ENCODE results near the gene MT1X.

Gene MT1X

GRCh38 chr16:56683424-56684172, 1.3 kb downstream of the MT1X start:
- Histone ChIP-seq H3K79me2 (ENCODE audit: control insufficient read depth, insufficient read depth, low read length, poor library complexity) (peaks cover 1% of the 10 kb centered on the region), H2BK120ac (ENCODE audit: insufficient read depth, low read length, poor library complexity) (no peak overlapping the region), H3K23ac (ENCODE audit: low read length) (no peak overlapping the region), H3K27me3 (ENCODE audit: insufficient read depth, low read length) (no peaks in the 10 kb centered on the region), H3K4me1 (ENCODE audit: control insufficient read depth in 1 of 2, insufficient read depth in 2 of 2, low read length in 2 of 2) (peaks cover 4 to 10% of the 10 kb centered on the region in 2 experiments), H3K18ac (ENCODE audit: low read length) (no peak overlapping the region), H4K91ac (ENCODE audit: low read depth, low read length) (no peak overlapping the region), H3K79me1 (ENCODE audit: low read length) (peaks cover 8% of the 10 kb centered on the region), H4K8ac (ENCODE audit: low read depth, low read length) (no peak overlapping the region), H3K4me2 (ENCODE audit: low read length) (no peak overlapping the region), H3K4me3 (ENCODE audit: low read depth, low read length) (no peak overlapping the region), H2AFZ (ENCODE audit: insufficient read depth, low read length, poor library complexity) (peak overlapping the region; percentile 30), H3K36me3 (ENCODE audit: control insufficient read depth in 1 of 2, insufficient read depth in 2 of 2, low read length in 2 of 2) (no peaks in the 10 kb centered on the region), H3K9me3 (ENCODE audit: insufficient read depth, low read depth, low read length) (peaks cover 1% of the 10 kb centered on the region), H2AK5ac (ENCODE audit: low read length) (no peak overlapping the region), H2BK5ac (ENCODE audit: low read depth, low read length, poor library complexity) (no peak overlapping the region), H3K9ac (ENCODE audit: low read length) (no peak overlapping the region), H4K12ac (ENCODE audit: low read depth, low read length) (no peak overlapping the region), H2BK12ac (ENCODE audit: low read length) (no peak overlapping the region), H3K4ac (ENCODE audit: low read depth, low read length) (no peak overlapping the region), H3K14ac (ENCODE audit: low read length) (no peak overlapping the region), H3K27ac (ENCODE audit: low read depth, low read length) (no peak overlapping the region)
- no CpG with 5 or more reads among the region's 5 CpGs for WGBS (ENCODE audit: extremely low coverage, insufficient coverage, insufficient read length)
- no peak for DNase-seq

DNA sequence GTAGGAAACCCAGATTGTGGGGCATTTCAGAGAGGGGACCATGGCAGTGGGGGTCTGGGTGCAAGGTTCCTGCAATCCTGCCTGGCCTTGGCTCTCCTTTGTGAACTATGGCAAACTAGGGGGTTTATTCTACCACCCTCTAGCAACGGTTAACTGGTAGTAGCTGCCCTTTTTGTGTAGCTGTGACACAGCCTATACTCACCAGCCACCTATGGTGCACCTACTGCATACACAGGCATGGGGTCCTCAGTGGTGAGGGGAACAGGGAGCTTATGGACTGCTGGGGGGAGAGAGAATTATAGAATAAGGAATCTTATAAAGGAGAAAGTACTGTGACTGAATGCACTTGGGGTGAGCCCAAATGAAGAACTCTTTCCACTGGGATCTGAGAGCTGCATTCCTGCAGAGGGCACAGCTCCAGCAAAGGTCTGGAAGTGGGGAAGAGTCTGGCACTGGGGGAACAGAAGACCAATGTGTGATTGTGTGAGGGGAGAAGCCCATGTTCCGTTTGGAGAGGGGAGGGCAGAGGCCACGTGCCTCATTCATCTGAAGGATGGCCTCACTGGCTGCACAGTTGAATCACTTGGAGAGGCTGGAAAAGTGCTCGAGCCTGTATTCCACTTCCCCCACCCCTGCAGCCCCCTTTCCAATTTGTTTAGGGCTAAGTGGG, 2.1 kb downstream of the MT1X start:
- H3K4me2 ChIP-seq (ENCODE audit: low read length), result no peak overlapping the region
- peaks cover 1% of the 10 kb centered on the region for H3K79me2 ChIP-seq (ENCODE audit: control insufficient read depth, insufficient read depth, low read length, poor library complexity)
- no peak overlapping the region for H3K4ac ChIP-seq (ENCODE audit: low read depth, low read length)
- no peak overlapping the region for H4K91ac ChIP-seq (ENCODE audit: low read depth, low read length)
- no CpG with 5 or more reads among the region's 4 CpGs for WGBS (ENCODE audit: extremely low coverage, insufficient coverage, insufficient read length)
- H3K9ac ChIP-seq (ENCODE audit: low read length), result no peak overlapping the region
- DNase-seq, result no peak
- no peak overlapping the region for H4K8ac ChIP-seq (ENCODE audit: low read depth, low read length)
- peaks cover 1% of the 10 kb centered on the region for H3K9me3 ChIP-seq (ENCODE audit: insufficient read depth, low read depth, low read length)
- no peak overlapping the region for H3K23ac ChIP-seq (ENCODE audit: low read length)
- no peak overlapping the region for H2AK5ac ChIP-seq (ENCODE audit: low read length)
- no peaks in the 10 kb centered on the region for H3K27me3 ChIP-seq (ENCODE audit: insufficient read depth, low read length)
- no peaks in the 10 kb centered on the region for H3K36me3 ChIP-seq (ENCODE audit: control insufficient read depth in 1 of 2, insufficient read depth in 2 of 2, low read length in 2 of 2)
- no peak overlapping the region for H3K14ac ChIP-seq (ENCODE audit: low read length)
- H3K4me1 ChIP-seq (ENCODE audit: control insufficient read depth in 1 of 2, insufficient read depth in 2 of 2, low read length in 2 of 2), result peaks cover 4 to 10% of the 10 kb centered on the region in 2 experiments
- no peak overlapping the region for H3K27ac ChIP-seq (ENCODE audit: low read depth, low read length)
- H2BK12ac ChIP-seq (ENCODE audit: low read length), result no peak overlapping the region
- no peak overlapping the region for H2AFZ ChIP-seq (ENCODE audit: insufficient read depth, low read length, poor library complexity)
- no peak overlapping the region for H3K18ac ChIP-seq (ENCODE audit: low read length)
- H3K4me3 ChIP-seq (ENCODE audit: low read depth, low read length), result no peak overlapping the region
- H4K12ac ChIP-seq (ENCODE audit: low read depth, low read length), result no peak overlapping the region
- H2BK5ac ChIP-seq (ENCODE audit: low read depth, low read length, poor library complexity), result no peak overlapping the region
- no peak overlapping the region for H2BK120ac ChIP-seq (ENCODE audit: insufficient read depth, low read length, poor library complexity)
- H3K79me1 ChIP-seq (ENCODE audit: low read length), result peaks cover 8% of the 10 kb centered on the region

DNA sequence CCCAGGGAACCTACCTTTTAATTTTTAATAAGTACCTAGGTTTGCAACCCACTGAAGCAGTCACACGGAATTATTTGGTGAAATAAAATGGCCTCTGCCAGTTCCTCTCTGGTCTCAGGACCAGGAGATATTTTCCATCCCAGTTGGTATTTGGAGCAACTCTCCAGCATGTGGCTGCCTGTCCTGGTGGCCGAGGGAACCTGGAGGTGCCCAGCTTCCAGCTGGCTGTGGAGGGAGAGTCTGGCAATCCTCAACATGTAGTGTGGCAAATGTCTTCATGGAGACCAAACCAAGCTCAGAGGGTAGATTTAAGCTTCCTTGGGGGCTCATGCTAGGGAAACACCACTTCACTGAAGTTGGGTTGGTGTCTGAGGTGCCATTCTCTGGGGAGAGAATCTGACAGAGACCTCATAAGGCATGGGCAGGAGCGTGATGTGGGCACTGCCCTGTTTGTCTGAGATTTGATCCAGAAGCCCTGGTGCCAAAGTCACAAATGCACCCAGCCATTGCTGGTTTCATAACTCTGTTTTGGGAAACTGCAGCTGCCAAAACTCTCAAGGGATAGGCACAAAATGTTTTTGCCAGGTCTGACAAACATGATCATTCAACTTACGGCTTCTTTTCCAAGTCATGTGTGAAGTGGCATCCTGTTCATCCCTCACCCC, 2.8 kb downstream of the MT1X start:
- Histone ChIP-seq H3K14ac (ENCODE audit: low read length) (no peak overlapping the region), H3K18ac (ENCODE audit: low read length) (no peak overlapping the region), H3K27me3 (ENCODE audit: insufficient read depth, low read length) (no peaks in the 10 kb centered on the region), H3K4me1 (ENCODE audit: control insufficient read depth in 1 of 2, insufficient read depth in 2 of 2, low read length in 2 of 2) (peaks cover 4 to 10% of the 10 kb centered on the region in 2 experiments), H3K27ac (ENCODE audit: low read depth, low read length) (no peak overlapping the region), H3K79me2 (ENCODE audit: control insufficient read depth, insufficient read depth, low read length, poor library complexity) (peaks cover 1% of the 10 kb centered on the region), H4K8ac (ENCODE audit: low read depth, low read length) (no peak overlapping the region), H4K91ac (ENCODE audit: low read depth, low read length) (no peak overlapping the region), H2AK5ac (ENCODE audit: low read length) (no peak overlapping the region), H3K9me3 (ENCODE audit: insufficient read depth, low read depth, low read length) (peaks cover 4% of the 10 kb centered on the region), H2BK120ac (ENCODE audit: insufficient read depth, low read length, poor library complexity) (no peak overlapping the region), H3K4ac (ENCODE audit: low read depth, low read length) (no peak overlapping the region), H3K23ac (ENCODE audit: low read length) (no peak overlapping the region), H3K79me1 (ENCODE audit: low read length) (peaks cover 8% of the 10 kb centered on the region), H4K12ac (ENCODE audit: low read depth, low read length) (no peak overlapping the region), H2BK5ac (ENCODE audit: low read depth, low read length, poor library complexity) (no peak overlapping the region), H3K4me2 (ENCODE audit: low read length) (no peak overlapping the region), H3K9ac (ENCODE audit: low read length) (no peak overlapping the region), H3K4me3 (ENCODE audit: low read depth, low read length) (no peak overlapping the region), H2AFZ (ENCODE audit: insufficient read depth, low read length, poor library complexity) (no peak overlapping the region), H2BK12ac (ENCODE audit: low read length) (no peak overlapping the region), H3K36me3 (ENCODE audit: control insufficient read depth in 1 of 2, insufficient read depth in 2 of 2, low read length in 2 of 2) (no peaks in the 10 kb centered on the region)
- no peak for DNase-seq
- WGBS (ENCODE audit: extremely low coverage, insufficient coverage, insufficient read length), result no CpG with 5 or more reads among the region's 4 CpGs

- Histone ChIP-seq H2BK12ac (ENCODE audit: low read length) (no peak overlapping the region), H3K9me3 (ENCODE audit: insufficient read depth, low read depth, low read length) (peaks cover 6% of the 10 kb centered on the region), H2BK5ac (ENCODE audit: low read depth, low read length, poor library complexity) (no peak overlapping the region), H4K91ac (ENCODE audit: low read depth, low read length) (no peak overlapping the region), H3K27ac (ENCODE audit: low read depth, low read length) (no peak overlapping the region), H2AFZ (ENCODE audit: insufficient read depth, low read length, poor library complexity) (no peak overlapping the region), H3K14ac (ENCODE audit: low read length) (no peak overlapping the region), H3K4me2 (ENCODE audit: low read length) (no peak overlapping the region), H2AK5ac (ENCODE audit: low read length) (no peak overlapping the region), H2BK120ac (ENCODE audit: insufficient read depth, low read length, poor library complexity) (no peak overlapping the region), H3K9ac (ENCODE audit: low read length) (no peak overlapping the region), H4K8ac (ENCODE audit: low read depth, low read length) (no peak overlapping the region), H3K23ac (ENCODE audit: low read length) (no peak overlapping the region), H4K12ac (ENCODE audit: low read depth, low read length) (no peak overlapping the region), H3K79me2 (ENCODE audit: control insufficient read depth, insufficient read depth, low read length, poor library complexity) (peaks cover 1% of the 10 kb centered on the region), H3K27me3 (ENCODE audit: insufficient read depth, low read length) (no peaks in the 10 kb centered on the region), H3K4me1 (ENCODE audit: control insufficient read depth in 1 of 2, insufficient read depth in 2 of 2, low read length in 2 of 2) (peaks cover 6 to 10% of the 10 kb centered on the region in 2 experiments), H3K18ac (ENCODE audit: low read length) (no peak overlapping the region), H3K4ac (ENCODE audit: low read depth, low read length) (no peak overlapping the region), H3K36me3 (ENCODE audit: control insufficient read depth in 1 of 2, insufficient read depth in 2 of 2, low read length in 2 of 2) (no peaks in the 10 kb centered on the region), H3K4me3 (ENCODE audit: low read depth, low read length) (no peak overlapping the region), H3K79me1 (ENCODE audit: low read length) (peaks cover 8% of the 10 kb centered on the region)
- no CpG with 5 or more reads among the region's 7 CpGs for WGBS (ENCODE audit: extremely low coverage, insufficient coverage, insufficient read length)
- no peak for DNase-seq
These were observed 4.5 kb downstream of the MT1X start for GRCh38 chr16:56686758-56687157.

Data from trophoblast cell (in vitro differentiated cells and primary cell).